GM12891 (cell line): ENCODE results near the gene GLYR1.
A peak's percentile ranks its signal among the peaks of the same experiment; 100 is the strongest.

Experiments
- DNase-seq: peaks from one replicate; pipeline ENCODE4 v3.0.0; 2011; ENCODE audit warnings: low spot score; ENCODE audit not compliant: insufficient read length
- FAIRE-seq: peaks from 2 replicates; lab custom pipeline; 2011; peaks lifted over from hg19 to GRCh38; lab: Jason Lieb, UNC
- PAX5 ChIP-seq: IDR thresholded peaks from 2 replicates; pipeline ENCODE4 v1.6.1; 2011; ENCODE audit warnings: low read length, moderate library complexity, mild to moderate bottlenecking; ENCODE audit not compliant: insufficient read depth, severe bottlenecking
- POLR2A ChIP-seq: IDR thresholded peaks from 2 replicates; pipeline ENCODE4 v1.6.1; 2011; ENCODE audit warnings: low read depth, low read length, control low read depth
- POLR2AphosphoS5 ChIP-seq: IDR thresholded peaks from 2 replicates; pipeline ENCODE4 v1.6.1; 2011; ENCODE audit warnings: low read depth, low read length, control low read depth
- POU2F2 ChIP-seq: IDR thresholded peaks from 2 replicates; pipeline ENCODE4 v1.6.1; 2011; ENCODE audit warnings: low read depth, mild to moderate bottlenecking, control low read depth, low read length, moderate library complexity
- SPI1 ChIP-seq: IDR thresholded peaks from 2 replicates; pipeline ENCODE4 v1.6.1; 2011; ENCODE audit warnings: low read depth, low read length, control low read depth
- TAF1 ChIP-seq: IDR thresholded peaks from 2 replicates; pipeline ENCODE4 v1.6.1; 2011; ENCODE audit warnings: low read depth, low read length, control low read depth

The GLYR1 gene

GRCh38 chr16:4772351-4772750, 74.7 kb downstream of the GLYR1 start:
- DNase-seq, result no peak
- TF ChIP-seq POLR2AphosphoS5, result no peak
- TF ChIP-seq PAX5, result no peak
- no peak for TF ChIP-seq TAF1
- no peak for TF ChIP-seq POLR2A
- TF ChIP-seq SPI1, result no peak
- no peak for TF ChIP-seq POU2F2
- FAIRE-seq, result no peak

- DNase-seq (no peak), FAIRE-seq (no peak)
- TF ChIP-seq PAX5, result no peak
- TF ChIP-seq SPI1, result no peak
- TF ChIP-seq POLR2A, result no peak
- TF ChIP-seq POU2F2, result no peak
- no peak for TF ChIP-seq TAF1
- TF ChIP-seq POLR2AphosphoS5, result no peak
Measured at GRCh38 chr16:4771646-4772045, 75.4 kb downstream of the GLYR1 start.

- DNase-seq (no peak), FAIRE-seq (no peak)
- TF ChIP-seq PAX5 (no peak), POLR2A (no peak), TAF1 (no peak), POLR2AphosphoS5 (no peak), SPI1 (no peak), POU2F2 (no peak)
Measured at GRCh38 chr16:4769306-4769638, 77.8 kb downstream of the GLYR1 start.

GRCh38 chr16:4768549-4769305, 78.4 kb downstream of the GLYR1 start:
- no peak for TF ChIP-seq PAX5
- TF ChIP-seq POLR2AphosphoS5, result peak; percentile 57; the same call in 1 of the 2 replicates
- TF ChIP-seq POLR2A, result peak; percentile 62; the same call in 1 of the 2 replicates
- TF ChIP-seq TAF1, result no peak
- no peak for TF ChIP-seq SPI1
- no peak for TF ChIP-seq POU2F2
- FAIRE-seq, result peak; percentile 95
- peak; percentile 77 for DNase-seq

- DNase-seq, result no peak
- no peak for FAIRE-seq
Measured at GRCh38 chr16:4767872-4768548, 79.1 kb downstream of the GLYR1 start.

GRCh38 chr16:4766875-4767628, 80.0 kb downstream of the GLYR1 start, which contains the start of gene ZNF500:
Gene ZNF500 (minus strand): TSS chr16:4767162. CDS start chr16:4765978, 1,184 bp downstream.
- peak; percentile 100 for FAIRE-seq
- TF ChIP-seq POU2F2 (peak; percentile 71; the same call in 1 of the 2 replicates), POLR2AphosphoS5 (peak; percentile 39), POLR2A (peak; percentile 58), TAF1 (0 out of 2 replicates have a peak, but pooled peaks have one; percentile 14), PAX5 (no peak), SPI1 (no peak)

More at GRCh38 chr16:4767872-4768548, 79.1 kb downstream of the GLYR1 start:
- TF ChIP-seq POLR2A (no peak), TAF1 (no peak), PAX5 (no peak), SPI1 (no peak), POU2F2 (no peak), POLR2AphosphoS5 (no peak)

GRCh38 chr16:4765511-4766474, 81.3 kb downstream of the GLYR1 start:
- FAIRE-seq (no peak), DNase-seq (no peak)
- TF ChIP-seq PAX5, result no peak
- no peak for TF ChIP-seq POLR2A
- TF ChIP-seq POLR2AphosphoS5, result no peak
- no peak for TF ChIP-seq POU2F2
- TF ChIP-seq TAF1, result no peak
- TF ChIP-seq SPI1, result no peak

More at GRCh38 chr16:4766875-4767628, 80.0 kb downstream of the GLYR1 start, which contains the start of gene ZNF500:
- peak; percentile 94 for DNase-seq

- no peak for FAIRE-seq
- no peak for DNase-seq
- no peak for TF ChIP-seq PAX5
Measured at GRCh38 chr16:4763791-4764190, 83.3 kb downstream of the GLYR1 start.
